ENCODE data around the gene SAMD4A.
"Not testable (repeated sequence)": the region's sequence is repeated elsewhere in the genome, so short reads cannot be mapped to it uniquely, and the experiment has no call there.

Gene SAMD4A

DNA sequence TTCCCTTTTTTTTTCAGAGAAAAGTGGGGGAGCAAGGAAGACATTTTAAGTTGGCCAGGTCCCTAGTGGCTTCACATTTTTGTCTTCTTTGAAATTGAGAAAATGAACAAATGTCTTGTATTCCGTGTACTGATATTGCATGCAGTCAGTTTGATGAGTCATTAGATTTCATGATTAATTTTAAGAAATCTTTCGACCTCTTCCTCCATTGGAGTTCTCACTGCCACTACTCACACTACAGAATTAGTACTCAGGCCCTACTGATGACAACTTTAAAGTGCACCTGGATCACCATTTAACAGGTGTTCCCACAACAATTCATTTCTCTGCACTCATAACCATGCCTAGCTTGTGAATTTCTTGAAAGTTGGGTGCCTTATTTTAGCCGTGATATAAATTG lies 50.5 kb downstream of the SAMD4A start:
- TF ChIP-seq, protein P1, sequence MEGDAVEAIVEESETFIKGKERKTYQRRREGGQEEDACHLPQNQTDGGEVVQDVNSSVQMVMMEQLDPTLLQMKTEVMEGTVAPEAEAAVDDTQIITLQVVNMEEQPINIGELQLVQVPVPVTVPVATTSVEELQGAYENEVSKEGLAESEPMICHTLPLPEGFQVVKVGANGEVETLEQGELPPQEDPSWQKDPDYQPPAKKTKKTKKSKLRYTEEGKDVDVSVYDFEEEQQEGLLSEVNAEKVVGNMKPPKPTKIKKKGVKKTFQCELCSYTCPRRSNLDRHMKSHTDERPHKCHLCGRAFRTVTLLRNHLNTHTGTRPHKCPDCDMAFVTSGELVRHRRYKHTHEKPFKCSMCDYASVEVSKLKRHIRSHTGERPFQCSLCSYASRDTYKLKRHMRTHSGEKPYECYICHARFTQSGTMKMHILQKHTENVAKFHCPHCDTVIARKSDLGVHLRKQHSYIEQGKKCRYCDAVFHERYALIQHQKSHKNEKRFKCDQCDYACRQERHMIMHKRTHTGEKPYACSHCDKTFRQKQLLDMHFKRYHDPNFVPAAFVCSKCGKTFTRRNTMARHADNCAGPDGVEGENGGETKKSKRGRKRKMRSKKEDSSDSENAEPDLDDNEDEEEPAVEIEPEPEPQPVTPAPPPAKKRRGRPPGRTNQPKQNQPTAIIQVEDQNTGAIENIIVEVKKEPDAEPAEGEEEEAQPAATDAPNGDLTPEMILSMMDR (IDR thresholded peaks at IDR 0.05) = no peak
- H3K4me3 ChIP-seq = no peak overlapping the region
- no peak overlapping the region for H3K27ac ChIP-seq
- DNase-seq (ENCODE audit: low spot score) = no peak

DNA sequence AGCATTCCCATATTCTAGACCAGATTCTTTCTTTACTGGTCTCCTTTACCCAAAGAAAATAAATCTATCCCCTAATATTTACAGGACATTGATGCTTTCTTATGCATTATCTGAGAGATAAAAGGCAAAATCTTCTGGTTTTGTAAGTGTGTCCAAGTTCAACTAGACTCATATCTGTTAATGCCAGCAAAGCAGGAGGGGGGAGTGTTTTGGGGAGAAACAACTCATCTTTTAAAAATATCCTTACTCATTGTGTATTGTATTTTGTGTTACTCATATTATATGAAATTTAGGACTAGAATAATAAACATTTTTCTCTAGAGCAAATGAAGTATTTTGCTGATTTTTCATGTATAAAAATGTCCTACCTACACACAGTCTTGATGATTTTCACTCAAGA lies 54.8 kb downstream of the SAMD4A start:
- TF ChIP-seq, protein P1 (IDR thresholded peaks at IDR 0.05) = no peak
- no peak for DNase-seq (ENCODE audit: low spot score)
- H3K27ac ChIP-seq = no peak overlapping the region
- H3K4me3 ChIP-seq = no peak overlapping the region

DNA sequence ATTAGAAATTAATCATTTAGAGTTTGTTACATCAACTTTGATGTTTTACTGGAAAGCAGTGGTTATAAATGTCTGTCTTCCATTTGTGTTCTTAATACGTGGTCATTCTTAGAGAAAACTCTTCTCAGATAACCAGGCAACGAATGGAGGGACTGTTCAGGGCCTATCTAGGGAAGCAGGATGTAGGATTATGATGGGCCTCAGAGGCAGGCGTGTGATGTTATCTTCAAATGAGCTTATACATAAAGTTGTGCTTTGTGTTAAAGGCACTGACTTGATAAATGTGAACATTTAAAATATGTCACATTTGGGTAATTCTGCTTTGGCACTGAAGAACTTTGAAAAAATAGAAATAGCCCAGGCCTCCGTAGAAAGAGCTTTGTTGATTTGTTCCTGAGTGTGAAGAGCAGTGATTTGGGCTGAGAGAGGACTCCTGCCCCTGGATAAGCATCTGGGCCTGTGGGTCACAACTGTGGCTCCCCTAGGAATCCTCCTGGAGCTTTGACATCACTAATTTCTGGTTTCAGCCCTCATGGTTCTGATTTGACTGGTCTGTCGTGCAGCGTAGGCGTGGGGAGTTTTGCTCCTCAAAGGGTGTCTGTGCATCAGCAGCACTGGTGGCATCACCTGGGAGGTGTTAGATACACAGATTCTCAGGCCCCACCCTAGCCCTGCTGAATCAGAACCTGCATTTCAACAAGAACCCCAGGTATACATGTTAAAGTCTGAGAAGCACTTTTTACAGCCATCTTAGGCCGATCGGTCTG lies 55.4 kb downstream of the SAMD4A start:
- no peak overlapping the region for H3K27ac ChIP-seq
- DNase-seq (ENCODE audit: low spot score) = no peak
- no peak overlapping the region for H3K4me3 ChIP-seq
- TF ChIP-seq, protein P1 (IDR thresholded peaks at IDR 0.05) = no peak

DNA sequence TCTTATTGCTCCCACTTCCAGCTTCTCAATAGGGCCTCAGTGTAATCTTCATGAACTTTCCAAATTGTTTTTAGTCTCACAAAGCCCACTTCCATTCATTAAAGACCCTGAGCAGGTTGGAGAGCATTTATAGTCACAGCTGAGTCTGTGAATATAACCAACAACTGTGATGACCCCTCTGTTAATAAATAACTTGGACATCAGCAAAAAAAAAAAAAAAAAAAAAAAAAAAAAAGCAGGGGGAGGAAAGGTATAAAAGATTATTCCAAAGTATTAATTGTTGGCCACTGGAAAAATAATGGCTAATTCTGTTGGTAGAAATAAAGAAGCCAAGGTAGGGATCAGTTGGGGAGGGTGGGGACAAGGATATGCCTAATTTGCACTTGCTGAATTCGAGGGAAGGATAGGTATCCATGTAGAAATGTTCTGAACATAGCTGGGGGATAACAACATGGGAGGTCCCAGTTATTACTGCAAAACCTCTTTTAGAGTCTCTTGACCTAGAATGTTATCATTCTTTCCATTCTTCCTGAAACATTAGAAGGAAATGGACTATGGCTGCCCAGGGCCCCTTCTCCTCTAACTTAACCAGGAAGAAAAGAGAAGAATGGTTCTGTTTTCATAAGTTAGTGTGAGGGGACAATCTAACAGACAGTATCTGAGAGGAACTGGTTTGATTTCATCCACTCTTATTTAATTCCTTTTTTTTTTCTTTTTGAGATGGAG lies 56.5 kb downstream of the SAMD4A start:
- no peak overlapping the region for H3K4me3 ChIP-seq
- no peak overlapping the region for H3K27ac ChIP-seq
- DNase-seq (ENCODE audit: low spot score) = no peak
- TF ChIP-seq, protein P1 (IDR thresholded peaks at IDR 0.05) = no peak

DNA sequence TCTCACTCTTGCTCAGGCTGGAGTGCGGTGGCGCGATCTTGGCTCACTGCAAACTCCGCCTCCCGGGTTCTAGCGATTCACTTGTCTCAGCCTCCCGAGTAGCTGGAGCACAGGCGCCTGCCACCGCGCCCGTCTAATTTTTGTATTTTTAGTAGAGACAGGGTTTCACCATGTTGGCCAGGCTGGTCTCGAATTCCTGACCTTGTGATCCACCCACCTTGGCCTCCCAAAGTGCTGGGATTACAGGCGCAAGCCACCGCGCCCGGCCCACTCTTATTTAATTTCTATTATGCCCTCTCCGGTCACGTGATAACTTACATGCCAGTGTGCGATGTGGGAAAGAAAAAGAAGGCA lies 57.1 kb downstream of the SAMD4A start:
- H3K4me3 ChIP-seq; H3K27ac ChIP-seq; DNase-seq (ENCODE audit: low spot score): not testable (repeated sequence)

DNA sequence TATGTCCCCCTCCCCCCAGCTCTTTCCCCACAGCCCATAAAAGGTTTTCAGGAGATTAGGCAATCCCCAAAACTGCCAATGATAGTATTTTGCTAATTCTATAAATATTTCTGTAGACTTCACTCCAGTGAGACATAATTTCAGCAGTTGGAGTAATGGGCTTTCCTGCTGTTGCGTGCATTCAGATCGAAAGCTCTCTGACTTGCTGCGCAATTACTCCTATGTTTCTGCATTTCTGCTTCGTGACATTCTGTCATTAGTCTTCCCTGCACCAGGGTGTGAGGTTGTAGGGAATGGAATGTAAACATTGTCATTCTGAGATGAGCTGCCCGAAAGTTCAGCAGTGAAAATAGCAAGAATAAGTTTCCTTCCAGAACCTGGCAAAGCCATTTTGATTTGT lies 58.2 kb downstream of the SAMD4A start:
- H3K4me3 ChIP-seq = no peak overlapping the region
- peak overlapping the region in 1 of 2 donors; percentile 5 for H3K27ac ChIP-seq
- DNase-seq (ENCODE audit: low spot score) = no peak
- TF ChIP-seq, protein P1 (IDR thresholded peaks at IDR 0.05) = no peak

DNA sequence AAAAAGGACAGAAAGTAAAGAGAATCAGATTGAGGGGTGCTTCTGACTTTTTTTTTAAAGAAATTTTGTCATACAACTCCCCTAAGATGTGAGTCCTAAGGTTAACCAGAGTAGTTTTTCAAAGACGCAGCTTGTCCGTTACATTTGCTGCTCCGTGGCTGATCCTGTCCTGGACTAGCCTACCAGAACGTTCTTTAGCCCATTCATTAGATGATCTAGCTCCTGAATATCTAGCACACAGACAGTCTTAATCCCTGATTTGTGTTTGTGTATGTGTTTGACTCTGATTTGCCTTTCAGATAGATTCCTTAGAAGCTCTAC lies 60.3 kb downstream of the SAMD4A start:
- no peak for DNase-seq (ENCODE audit: low spot score)
- TF ChIP-seq, protein P1 (IDR thresholded peaks at IDR 0.05) = no peak
- peak overlapping the region; percentile 68 to 88 for H3K27ac ChIP-seq
- peak overlapping the region; percentile 47 for H3K4me3 ChIP-seq

Data from coronary artery (tissue), 2 donors.